CMK (cell line): Measurements from ENCODE around the gene EFR3B.
"Not testable (repeated sequence)": the region's sequence is repeated elsewhere in the genome, so short reads cannot be mapped to it uniquely, and the experiment has no call there.

ENCODE experiments used
- DNase-seq: peaks from one replicate; pipeline ENCODE4 v3.0.0-alpha.2; 2010; ENCODE audit warnings: low read depth

The EFR3B gene

DNA sequence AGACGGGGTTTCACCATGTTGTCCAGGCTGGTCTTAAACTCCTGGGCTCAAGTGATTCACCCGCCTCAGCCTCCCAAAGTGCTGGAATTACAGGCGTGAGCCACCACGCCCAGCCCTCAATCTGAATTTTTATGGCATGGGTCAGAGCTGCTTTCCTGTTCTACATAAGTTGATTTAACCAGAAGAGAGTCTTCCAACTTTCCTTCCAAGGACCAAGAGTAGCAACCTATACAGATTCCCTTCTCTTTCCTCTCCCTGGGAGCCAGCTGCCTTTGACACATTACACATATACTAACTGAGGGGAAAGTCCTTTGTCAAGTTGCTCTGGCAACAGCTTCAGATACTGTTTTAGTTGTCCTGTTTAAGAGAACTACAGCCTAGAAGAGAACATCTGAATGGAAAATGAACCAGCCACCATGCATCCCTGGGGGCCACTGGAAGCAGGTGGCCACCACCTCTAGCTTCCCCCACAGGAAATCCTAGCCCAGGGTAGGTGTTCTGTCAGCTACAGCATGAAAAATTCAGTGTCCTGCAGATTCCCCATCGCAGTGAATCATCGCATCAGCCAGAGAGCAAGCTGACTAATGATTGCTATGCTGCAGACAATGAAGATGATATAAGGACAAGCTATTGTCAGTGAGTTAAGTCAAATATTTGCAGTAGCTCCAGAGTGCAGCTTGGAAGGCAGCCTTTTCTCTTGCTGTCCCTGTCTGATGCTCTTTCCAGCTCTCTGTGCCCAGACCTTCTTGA is 63.6 kb downstream of the EFR3B start:
- no peak for DNase-seq

DNA sequence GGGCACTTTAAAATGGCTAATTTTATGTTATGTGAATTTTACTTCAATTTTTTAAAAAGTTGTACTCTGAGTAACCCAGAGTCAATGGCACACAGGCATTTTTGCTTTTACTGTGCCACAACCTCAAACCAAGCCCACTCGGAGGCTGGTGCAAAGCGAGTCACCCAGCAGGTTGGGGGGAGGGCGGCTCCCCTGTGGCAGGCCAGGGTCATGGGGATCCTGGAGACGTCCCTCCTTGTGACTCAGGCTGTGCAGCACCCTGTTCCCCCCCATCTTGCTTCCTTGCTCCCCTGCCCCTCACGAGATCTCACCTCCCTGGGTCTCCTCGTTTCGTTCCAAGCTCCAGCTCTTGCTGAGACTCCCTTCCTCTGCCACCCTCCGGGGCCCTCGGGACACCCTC is 67.9 kb downstream of the EFR3B start:
- DNase-seq: no peak

DNA sequence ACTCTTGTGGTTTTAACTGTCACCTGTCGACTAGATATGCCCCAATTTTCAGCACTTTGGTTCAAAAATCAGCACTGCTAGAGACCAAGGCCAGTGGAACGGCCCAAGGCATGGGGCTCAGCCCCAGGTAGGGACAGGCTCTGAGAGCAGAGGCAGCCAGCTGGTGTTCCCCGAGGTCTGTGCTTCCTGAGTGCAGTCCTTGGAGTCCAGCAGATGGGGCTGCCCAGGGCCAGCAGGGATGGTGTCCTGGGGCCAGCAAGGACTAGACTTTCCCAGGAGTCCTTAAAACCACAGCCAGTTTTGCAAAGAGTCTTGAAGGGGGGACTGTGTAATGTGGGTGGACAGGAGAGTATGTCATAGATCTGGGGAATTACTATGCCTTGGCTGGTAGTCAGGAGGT is 70.2 kb downstream of the EFR3B start:
- DNase-seq: no peak

DNA sequence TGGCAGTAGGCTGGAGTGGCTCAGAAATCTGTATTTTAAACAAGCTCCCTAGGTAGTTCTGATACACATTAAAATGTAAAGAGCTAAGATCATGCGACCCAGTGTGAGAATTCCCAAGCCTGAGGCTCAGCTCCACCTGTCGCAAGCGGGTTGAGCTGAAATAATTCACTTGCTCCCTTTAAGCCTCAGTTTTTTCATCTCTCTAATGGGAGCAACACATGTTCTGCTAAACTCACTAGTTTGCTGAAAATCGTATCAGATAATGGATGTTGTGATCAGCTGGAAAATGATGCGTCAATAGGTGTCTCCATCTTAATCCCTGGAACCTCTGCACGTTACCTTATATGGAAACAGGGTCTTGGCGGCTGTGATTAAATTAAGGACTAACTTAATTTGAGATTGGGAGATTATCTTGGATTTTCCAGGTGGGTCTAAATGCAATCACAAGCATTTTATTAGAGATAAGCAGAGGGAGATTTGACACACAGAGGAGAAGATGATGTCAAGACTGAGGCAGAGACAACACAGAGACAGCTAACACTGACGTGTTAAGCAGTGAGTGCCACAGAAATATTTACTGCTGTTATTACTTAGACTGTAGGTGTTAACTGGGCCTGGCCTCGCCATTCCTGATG is 73.5 kb downstream of the EFR3B start:
- DNase-seq: no peak

DNA sequence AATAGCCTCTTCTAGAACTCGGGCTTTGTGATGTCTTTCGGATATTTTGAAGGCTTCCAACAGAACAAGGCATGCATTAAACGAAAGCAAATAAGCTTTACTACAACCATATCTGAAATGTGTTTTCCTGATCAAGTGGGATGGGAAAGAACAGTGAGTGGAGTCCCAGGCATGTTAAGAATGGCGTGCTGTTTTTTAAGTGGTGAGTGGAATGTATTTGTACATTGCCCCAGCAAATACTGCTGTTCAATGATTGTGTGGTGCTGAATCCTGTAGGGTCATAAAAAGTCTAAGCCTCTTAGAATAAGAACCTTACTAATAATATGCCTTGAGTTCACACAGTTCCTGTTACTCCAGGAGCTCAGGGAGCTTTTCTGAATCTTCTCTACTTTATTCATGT is 74.0 kb downstream of the EFR3B start:
- no peak for DNase-seq

DNA sequence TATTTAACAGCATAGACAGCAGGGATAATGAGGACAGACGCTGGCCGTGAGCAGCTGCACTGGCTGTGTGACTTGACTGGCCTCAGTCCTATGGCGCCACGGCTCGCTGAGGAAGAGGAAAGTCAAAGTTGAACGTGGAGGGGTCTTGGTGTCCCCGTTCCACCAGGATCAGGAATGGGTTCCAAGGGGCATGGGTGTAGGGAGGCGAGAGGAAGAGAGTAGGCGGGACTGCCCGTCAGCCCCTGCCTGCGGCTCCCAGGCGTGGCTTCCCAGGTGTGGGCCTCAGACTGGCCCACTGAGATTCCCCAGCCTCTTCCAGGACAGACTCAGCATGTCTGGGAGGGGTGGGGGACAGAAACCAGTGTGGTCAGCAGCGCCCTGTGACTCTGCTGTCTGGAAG is 75.1 kb downstream of the EFR3B start:
- no peak for DNase-seq

DNA sequence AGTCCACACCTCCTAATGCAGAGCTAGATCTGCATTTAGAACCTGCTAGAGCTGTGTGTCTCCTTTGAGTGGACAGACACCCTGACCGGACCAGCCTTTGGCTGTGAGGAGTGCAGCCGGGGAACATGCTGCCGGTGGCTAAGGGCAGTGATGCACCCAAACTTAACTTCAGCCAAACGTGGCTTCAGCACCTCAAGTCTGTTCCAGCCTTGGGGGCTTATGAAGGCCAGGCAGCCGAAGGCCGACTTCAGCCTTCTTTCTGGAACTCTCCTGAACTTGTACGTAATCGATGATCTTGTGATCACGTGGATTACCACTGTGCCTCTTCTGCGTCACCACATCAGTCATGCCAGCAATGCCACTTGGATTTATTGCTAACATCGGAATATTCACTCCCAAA is 77.4 kb downstream of the EFR3B start:
- no peak for DNase-seq

DNA sequence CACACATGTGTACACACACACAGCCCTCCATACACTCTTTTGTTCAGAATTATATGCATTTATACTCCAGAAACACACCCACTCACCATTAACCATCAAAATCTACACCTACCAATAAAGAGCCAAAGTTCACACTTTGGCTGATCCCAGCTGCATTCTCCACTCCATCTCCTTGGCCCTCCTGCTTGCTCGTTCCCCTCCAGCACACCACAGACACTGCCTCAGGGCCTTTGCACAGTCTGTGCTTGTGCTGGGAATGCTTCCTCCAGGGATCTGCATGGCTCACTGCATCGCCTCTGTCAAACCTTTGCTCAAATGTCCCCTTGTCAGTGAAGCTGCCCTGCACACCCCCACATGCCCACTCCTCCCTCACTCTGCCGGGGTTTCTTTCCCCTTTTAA is 80.5 kb downstream of the EFR3B start:
- no peak for DNase-seq

DNA sequence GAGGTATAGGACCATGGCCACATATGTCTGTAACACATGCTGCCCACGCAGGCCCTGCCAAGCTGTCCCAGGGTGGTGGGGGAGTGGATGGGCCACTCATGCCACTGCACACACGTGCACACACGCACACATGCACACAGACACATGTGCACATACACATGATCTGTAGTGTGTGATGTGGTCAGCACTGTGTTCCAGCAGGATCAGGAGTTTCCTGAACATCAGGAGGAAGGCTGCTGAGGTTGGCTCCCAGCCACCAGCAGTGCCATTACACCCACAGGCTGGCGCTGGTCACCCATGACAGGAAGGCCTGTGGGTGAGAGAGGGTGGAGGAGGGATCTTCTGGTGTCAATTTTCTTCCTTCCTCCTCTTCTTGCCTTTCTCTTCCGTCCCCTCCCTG is 81.8 kb downstream of the EFR3B start:
- no peak for DNase-seq

DNA sequence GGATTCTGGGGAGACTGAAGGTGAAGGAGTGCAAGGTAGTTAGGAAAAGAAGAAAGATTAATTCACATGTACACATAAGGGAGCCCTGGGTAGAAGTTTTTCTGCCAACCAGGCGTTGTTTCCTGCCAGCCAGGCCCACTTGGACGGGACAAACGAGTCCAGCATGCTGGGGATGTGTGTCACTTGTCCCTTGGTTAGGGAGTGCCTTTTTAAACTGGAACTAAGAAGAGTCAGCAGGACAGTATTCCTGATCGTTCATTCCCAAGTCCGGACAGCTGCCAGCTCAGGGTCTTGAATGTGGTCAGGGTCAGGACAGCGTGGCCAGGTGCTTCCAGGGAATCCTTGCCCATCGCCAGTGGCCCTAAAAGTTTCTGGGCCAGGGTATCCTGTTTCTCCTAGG is 83.3 kb downstream of the EFR3B start:
- DNase-seq: no peak

DNA sequence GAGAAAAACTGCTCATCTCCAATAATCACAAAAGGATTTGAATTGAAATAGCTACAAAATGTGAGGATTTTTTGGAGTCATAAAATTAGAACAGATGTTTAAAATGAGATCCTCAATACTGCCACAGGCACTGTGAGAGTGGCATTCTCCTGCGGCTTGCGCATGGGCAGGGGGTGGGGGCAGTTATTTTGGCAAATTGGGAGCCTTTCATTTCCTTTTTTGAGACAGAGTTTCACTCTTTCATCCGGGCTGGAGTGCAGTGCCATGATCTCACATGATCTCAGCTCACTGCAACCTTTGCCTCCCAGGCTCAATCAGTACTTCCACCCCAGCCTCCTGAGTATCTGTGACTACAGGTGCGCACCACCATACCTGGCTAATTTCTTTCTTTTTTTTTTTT is 84.1 kb downstream of the EFR3B start:
- DNase-seq: no peak

DNA sequence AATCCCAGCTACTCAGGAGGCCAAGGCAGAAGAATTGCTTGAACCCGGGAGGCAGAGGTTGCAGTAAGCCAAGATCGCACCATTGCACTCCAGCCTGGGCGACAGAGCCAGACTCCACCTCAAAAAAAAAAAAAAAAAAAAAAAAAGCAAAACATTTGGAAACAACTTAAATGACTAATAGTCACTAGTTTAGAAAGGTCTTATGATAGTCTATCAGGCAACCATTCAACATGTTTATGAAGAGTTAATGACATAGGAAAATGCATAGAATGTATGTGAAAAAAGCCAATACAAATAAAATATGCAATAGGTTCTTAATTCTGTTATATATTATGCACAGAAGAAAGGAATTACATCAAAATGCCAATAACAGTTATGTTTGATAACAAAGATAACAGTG is 85.2 kb downstream of the EFR3B start:
- not testable (repeated sequence) for DNase-seq

DNA sequence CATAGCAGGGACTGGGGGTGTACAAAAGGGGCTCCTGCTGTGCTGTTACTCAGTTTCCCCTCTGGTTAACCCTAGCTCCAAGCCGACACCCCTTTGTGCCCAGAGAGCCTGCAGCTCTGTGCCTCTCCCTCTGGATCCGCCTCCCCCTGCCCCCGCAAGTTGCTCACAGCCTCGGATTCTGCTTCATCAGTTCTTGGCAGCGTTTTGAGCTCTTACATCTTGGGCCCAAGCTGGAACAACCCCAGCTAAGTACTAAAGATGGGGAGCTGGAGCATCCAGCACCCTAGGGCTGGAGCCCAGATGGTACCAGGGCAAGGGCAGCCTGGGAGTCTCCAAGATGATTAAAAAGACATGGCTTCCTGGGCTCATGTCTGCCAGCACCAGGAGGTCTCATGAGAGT is 85.8 kb downstream of the EFR3B start:
- no peak for DNase-seq

DNA sequence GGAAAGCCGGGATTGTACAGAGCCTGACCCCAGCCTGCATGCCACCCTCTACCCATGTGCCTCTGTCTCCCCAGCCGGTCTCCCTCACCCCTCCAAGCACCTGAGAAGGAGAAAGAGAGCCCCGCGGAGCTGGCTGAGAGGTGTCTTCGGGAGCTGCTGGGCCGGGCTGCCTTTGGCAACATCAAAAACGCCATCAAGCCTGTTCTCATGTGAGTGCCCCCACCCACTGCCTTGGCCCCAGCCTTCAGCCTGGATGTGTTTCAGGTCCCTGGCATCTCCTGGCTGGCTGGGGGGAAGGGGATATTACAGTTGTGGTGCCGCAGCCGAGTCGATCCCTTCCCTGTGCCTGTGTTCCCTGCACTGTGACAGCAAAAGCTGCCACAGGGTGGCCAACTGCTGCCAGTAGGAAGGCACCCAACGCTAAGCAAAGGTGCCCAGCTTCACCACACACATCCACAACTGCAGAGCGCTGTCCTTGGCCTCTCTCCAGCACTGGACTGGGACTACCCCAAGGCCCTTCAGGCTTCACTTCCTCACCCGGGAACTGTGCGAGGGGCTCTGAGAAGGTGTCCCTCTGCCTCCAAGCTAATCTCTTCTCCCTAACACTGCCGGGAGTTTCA is 88.1 kb downstream of the EFR3B start:
- DNase-seq: no peak

DNA sequence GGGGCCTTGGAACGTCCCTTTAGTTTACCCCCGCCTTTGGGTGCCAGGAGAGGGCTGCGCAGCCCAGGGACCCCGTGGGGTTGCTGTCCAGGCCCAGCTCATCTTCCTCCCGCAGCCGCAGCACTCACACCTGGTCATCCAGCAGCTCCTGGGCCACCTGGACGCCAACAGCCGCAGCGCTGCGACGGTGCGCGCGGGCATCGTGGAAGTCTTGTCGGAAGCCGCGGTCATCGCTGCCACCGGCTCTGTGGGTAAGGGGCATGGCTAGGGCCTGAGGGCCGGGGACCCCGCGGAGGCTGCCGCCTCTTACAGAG is 89.3 kb downstream of the EFR3B start:
- DNase-seq: no peak

DNA sequence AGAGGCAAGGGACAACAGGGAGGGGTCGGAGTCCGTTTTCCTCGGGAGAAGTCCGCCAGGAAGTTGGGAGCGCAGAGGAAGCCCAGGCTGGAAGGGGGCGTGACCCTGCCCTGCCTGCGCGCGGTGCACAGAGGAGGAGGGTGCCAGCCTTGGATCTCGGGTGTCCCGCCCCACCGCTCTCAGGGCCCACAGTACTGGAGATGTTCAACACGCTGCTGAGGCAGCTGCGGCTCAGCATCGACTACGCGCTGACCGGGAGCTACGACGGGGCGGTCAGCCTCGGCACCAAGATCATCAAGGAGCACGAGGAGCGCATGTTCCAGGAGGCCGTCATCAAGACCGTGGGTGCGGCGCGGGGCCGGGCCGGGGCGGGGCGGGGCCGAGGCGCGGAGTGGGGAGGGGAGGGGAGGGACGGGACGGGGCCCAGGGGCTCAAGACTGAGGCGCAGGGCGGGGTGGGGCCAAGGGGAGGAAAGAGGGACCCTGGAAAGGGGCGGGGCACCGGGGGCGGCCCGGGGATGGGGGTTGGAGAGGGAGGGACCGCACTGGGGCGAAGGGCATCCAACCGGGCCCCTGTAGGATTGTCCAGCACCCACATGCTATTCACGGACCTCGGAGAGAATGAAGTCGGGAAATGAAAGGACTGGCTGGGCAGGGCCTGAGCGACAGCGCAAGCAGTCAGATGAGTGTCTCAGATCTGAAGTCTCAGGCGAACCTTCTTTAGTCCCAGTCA is 89.9 kb downstream of the EFR3B start:
- no peak for DNase-seq

DNA sequence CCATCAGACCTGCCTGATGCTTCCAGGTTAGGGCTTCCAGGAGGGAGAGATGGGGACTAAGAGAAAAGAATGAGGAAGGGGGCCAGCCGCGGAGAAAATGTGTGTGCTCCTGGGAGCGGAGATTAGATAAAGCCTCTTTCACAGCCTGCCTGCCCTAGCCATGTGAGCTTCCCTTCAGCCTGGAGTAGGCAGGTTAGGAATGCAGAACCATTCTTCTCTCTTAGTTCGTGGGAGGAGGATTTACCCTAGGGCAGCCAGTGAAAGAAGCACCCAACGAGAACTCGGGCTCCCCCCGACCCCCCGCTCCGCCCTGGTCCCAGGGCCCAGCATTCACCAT is 90.4 kb downstream of the EFR3B start:
- DNase-seq: no peak

DNA sequence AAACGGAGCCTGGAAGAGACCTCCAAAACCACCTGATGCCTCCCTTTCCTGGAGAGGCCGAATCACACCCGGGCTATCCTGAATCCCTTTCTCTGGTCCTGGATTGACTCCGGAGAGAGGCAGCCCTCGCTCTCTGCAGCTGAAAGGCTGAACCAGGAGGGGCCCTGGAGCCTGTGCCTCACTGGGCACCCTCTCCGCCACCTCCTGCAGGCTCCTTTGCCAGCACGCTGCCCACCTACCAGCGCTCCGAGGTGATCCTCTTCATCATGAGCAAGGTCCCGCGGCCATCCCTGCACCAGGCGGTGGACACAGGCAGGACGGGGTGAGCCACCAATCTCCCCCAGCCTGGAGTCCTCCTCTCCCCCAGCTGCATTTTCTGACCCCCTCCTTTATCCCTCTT is 90.8 kb downstream of the EFR3B start:
- DNase-seq: no peak

DNA sequence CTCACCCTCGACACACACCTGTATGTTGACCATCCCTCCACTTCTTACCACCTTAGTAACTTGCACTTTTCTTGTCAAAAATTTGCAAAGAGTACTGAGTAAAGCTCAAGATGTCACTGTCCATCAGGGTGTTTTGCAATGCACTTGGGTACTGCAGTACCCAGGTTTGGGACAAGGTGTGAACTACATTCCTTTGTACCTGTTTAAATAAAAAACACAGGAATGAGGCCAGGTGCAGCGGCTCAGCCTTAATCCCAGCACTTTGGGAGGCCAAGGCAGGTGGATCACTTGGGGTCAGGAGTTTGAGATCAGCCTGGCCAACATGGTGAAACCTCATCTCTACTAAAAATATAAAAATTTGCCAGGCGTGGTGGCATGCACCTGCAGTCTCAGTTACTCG is 98.7 kb downstream of the EFR3B start:
- not testable (repeated sequence) for DNase-seq

DNA sequence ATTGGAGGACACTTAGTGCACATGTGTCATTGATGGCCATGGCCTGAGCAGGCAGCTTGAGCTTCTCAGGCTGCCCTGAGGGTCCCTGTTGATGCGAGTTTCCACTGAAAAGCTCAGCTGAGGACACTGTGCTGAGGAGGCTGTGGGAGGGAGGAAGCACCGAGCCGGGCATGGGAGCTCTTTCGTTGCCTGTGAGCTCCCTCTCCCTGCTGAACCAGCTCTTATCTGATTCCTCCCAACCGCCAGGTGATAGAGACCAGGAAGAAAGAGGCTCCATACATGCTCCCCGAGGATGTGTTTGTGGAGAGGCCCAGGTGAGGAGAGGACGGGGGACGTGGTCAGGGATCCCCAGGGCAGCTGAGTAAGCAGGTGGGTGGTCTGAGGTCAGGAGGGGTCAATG is 99.2 kb downstream of the EFR3B start:
- no peak for DNase-seq

DNA sequence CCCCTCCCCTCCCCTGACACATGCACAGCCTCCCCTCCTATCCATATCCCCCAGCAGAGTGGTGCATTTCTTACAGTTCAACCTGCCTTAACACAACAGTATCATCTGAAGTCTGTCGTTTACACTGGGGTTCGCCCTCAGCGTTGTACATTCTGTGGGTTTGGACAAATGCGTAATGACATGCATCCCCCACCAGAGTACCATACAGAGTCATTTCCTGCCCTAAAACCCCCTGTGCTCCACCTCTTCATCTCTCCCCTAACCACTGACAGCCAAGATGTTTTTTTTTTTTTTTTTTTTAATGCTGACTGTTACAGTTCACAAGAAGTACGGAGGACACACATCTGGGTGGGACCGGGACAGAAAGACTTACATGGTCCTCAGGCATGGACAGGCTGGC is 103.9 kb downstream of the EFR3B start:
- no peak for DNase-seq

DNA sequence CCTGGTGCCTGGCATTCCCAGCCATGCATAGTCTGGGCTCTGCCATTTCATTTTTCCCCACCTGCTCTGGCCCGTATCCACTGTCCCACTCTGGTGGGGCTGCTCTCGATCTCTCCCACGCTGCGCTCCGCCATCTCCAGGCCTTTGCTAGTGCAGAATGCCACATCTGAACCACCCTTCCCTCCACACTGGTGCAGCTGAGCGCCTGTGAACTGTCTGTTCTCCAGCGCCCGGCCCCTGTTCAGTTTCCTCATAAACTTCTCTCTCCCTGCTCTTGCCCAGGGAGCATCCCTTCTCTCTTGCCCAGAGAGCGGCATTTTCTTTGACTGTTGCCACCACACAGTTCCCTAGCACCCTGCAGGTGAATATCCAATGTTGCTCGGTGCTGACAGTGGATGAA is 105.0 kb downstream of the EFR3B start:
- no peak for DNase-seq

DNA sequence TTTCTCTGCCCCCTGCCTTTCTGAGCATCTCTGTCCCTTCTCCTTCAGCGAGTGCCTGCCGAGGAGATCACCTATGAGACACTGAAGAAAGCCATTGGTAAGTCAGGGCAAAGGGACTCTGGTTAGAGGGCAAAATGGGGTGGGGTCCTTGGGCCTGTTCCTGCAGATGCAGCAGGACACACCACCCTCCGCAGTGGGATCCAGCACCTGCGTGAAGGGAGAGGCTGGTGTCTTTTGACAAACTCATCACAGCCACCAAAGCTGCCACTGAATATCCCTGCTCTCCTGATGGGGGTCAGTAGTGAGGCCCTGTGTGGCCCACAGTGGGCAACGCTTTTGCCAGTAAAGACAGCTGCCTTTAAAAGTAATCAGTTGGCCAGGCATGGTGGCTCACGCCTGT is 107.8 kb downstream of the EFR3B start:
- DNase-seq: no peak
